Hematopoietic multipotent progenitor cell treated with erythropoietin and hydrocortisone succinate and interleukin-3 and kit ligand, for 17 days (in vitro differentiated cells): ENCODE data around the gene BCAP31.
A peak's percentile ranks its signal among the peaks of the same experiment; 100 is the strongest.

Experiments used
- DNase-seq: peaks from one replicate; pipeline ENCODE4 v3.0.0-alpha.2; 2015; ENCODE audit warnings: low spot score

BCAP31 gene

GRCh38 chrX:153724252-153725038, at the start of gene BCAP31, which contains the start of gene ABCD1:
Gene BCAP31 (minus strand): TSS chrX:153724387. CDS start chrX:153723244, 1,143 bp downstream.
Gene ABCD1 (plus strand): TSS chrX:153724856. CDS start chrX:153725267, 411 bp downstream.
- DNase-seq, result peak; percentile 92

GRCh38 chrX:153773218-153773611, 49.0 kb upstream of the BCAP31 start:
- no peak for DNase-seq

- no peak for DNase-seq
Measured at GRCh38 chrX:153772316-153773217, 48.4 kb upstream of the BCAP31 start.

- DNase-seq, result no peak
Measured at GRCh38 chrX:153771415-153772315, 47.5 kb upstream of the BCAP31 start.

GRCh38 chrX:153770601-153771414, 46.6 kb upstream of the BCAP31 start:
- no peak for DNase-seq

- DNase-seq, result no peak
Measured at GRCh38 chrX:153769865-153770600, 45.8 kb upstream of the BCAP31 start.

GRCh38 chrX:153769158-153769864, 45.1 kb upstream of the BCAP31 start:
- DNase-seq, result no peak

- no peak for DNase-seq
Measured at GRCh38 chrX:153768311-153769157, 44.3 kb upstream of the BCAP31 start.

GRCh38 chrX:153767674-153768055, 43.5 kb upstream of the BCAP31 start:
- no peak for DNase-seq

- no peak for DNase-seq
Measured at GRCh38 chrX:153766871-153767673, 42.9 kb upstream of the BCAP31 start.

- DNase-seq, result no peak
Measured at GRCh38 chrX:153766098-153766817, 42.1 kb upstream of the BCAP31 start.

GRCh38 chrX:153765138-153766079, 41.2 kb upstream of the BCAP31 start:
- DNase-seq, result no peak

- no peak for DNase-seq
Measured at GRCh38 chrX:153764786-153765137, 40.6 kb upstream of the BCAP31 start.

GRCh38 chrX:153763989-153764755, 40.0 kb upstream of the BCAP31 start, which contains the start of gene PLXNB3:
Gene PLXNB3 (plus strand): TSS chrX:153764249. CDS start chrX:153765536, 1,287 bp downstream.
- DNase-seq, result peak; percentile 78

GRCh38 chrX:153763298-153763932, 39.2 kb upstream of the BCAP31 start:
- no peak for DNase-seq
